Stimulated activated CD8-positive, alpha-beta memory T cell treated with anti-CD3 and anti-CD28 coated beads, Interleukin-15, amount 100 ng/mL, for 1 hour (primary cell): ENCODE data around the gene USH2A.
"Not testable (repeated sequence)": the region's sequence is repeated elsewhere in the genome, so short reads cannot be mapped to it uniquely, and the experiment has no call there.

Experiments used
- DNase-seq: peaks from one replicate; pipeline ENCODE4 v3.0.0-alpha.2; 2020; ENCODE audit warnings: low read depth

The USH2A gene

GRCh38 chr1:216045400-216045799 is 377.8 kb downstream of the USH2A start:
- DNase-seq: no peak

GRCh38 chr1:216044538-216044937 is 378.7 kb downstream of the USH2A start:
- DNase-seq: no peak

DNA sequence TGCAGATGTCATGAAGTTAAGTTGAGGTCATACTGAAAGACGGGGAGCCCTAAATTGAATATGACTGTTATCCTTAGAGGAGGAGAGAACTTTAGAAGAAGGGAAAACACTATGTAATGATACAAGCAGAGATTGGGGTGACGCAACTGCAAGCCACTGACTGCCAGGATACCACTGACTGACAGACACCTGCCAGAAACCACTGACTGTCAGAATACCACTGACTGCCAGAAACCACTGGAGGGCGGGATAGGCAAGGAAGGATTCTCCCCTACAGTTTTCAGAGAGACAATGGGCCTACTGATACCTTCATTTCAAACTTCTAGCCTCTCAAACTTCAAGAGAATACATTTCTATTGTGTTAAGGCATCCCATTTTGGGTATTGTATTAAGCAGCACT is 388.7 kb downstream of the USH2A start:
- no peak for DNase-seq

GRCh38 chr1:216032961-216033614 is 390.2 kb downstream of the USH2A start:
- no peak for DNase-seq

- no peak for DNase-seq
These were observed 391.0 kb downstream of the USH2A start for GRCh38 chr1:216032284-216032683.

GRCh38 chr1:216028631-216029030 is 394.6 kb downstream of the USH2A start:
- no peak for DNase-seq

DNA sequence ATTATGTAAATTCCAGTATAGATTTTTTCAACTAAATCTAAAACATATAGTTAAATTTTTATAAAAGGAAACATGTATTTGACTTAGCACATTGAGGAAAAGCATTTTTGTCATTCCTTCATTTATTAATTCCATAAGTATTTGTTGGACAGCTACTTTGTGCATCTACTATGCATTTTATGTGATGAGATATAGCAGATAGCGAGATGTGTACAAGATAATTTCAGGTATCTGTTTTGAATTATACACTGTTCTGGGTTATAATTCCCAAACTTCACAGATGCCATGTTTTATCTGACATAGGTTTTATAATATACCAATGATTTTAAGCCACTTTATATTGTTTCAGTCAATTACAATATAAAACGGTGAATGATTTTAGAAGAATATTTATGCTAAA is 398.7 kb downstream of the USH2A start:
- no peak for DNase-seq

DNA sequence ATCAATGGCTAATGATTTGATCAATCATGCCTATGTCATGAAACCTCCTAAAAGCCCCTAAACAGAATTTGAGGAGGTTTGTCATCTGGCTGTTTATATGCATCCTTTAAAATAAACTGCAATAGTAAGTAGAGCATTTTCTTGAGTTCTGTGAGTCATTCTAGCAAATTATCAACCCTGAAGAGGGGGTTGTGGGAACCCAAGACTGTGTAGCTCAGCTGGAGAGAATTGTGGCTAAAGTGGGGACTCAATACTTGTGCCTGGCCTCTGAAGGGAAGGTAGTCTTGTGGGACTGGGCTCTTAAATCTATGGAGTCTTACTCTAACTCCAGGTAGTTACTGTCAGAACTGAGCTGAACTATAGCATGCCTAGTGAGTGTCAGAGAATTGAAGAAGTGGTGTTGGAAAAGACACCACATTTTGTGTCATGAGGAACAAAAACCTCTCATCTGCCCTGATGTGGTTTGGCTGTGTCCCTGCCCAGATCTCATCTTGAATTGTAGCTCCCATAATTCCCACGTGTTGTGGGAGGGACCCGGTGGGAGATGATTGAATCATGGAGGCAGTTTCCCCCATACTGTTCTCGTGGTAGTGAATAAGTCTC is 402.4 kb downstream of the USH2A start:
- no peak for DNase-seq

DNA sequence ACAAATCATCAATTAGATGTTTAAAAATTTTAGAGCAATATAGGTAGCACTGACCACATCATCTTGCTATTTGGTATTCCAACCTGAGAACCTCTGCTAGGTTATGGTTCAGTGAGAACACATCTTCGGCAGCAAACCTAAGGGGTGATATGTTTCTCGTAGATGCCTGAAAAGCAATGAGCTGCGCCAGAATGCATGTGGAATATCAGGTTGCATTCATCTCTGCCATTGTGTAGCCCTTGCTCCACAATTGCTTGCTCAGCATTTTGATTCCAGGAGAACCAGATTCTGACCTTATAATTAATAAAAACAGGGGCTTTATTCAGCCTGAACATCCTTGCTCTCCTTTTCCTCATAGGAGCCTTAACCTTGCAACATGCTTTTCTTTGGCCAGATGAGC is 408.1 kb downstream of the USH2A start:
- no peak for DNase-seq

DNA sequence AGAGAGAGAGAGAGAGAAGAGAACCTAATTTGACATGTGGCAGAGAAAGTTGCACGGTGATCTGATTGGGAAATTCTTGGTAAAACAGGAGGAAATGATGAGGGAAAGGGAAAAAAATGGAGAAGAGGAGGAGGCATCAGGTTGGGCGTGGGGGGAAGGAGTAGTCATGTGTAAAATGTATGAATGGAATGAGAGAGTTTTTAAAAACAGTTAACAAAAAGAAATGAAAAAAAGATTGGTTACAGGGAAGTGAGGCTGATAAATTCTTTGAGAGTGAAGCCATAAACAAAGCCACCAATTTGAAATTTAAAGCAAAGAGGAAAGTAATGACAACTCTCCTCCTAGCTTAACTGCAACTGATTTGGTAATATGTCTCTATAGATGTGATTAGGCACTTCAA is 409.2 kb downstream of the USH2A start:
- no peak for DNase-seq

DNA sequence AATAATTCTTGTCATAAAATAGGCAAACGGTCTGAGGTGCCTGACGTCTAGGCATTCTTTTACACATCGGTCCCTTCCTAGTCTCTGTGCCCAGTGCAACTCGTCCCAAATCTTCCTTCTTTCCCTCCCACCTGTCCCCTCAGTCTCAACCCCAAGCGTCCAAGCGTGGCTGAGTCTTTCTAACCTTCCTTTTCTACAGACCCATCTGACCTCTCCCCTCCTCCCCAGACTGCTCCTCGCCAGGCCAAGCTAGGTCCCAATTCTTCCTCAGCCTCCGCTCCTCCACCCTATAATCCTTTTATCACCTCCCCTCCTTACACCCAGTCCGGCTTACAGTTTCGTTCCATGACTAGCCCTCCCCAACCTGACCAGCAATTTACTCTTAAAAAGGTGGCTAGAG is 413.8 kb downstream of the USH2A start:
- not testable (repeated sequence) for DNase-seq

GRCh38 chr1:216005916-216006315 is 417.3 kb downstream of the USH2A start:
- no peak for DNase-seq

DNA sequence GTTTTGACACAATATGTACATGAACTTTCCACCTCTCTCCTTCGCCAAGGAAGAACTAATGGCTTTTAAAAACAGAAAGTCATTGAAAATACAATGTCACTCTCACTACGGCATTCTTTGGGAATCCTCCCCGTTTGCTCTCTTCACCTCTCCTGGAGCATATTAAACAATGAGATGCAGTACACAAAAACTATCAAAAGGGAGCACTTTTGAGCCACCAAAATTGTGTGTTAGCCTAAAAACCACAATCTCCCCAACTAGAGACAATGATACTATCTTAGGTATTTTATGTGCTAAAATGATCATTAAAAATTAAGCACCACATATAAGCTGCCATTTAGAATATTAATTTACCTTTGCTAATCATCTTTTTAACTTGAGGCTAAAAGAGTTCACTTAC is 430.6 kb downstream of the USH2A start:
- no peak for DNase-seq

GRCh38 chr1:215987092-215987875 is 436.0 kb downstream of the USH2A start:
- DNase-seq: no peak

- DNase-seq: no peak
These were observed 436.8 kb downstream of the USH2A start for GRCh38 chr1:215986401-215986800.

- DNase-seq: no peak
These were observed 439.6 kb downstream of the USH2A start for GRCh38 chr1:215983680-215984079.

- DNase-seq: no peak
These were observed 451.3 kb downstream of the USH2A start for GRCh38 chr1:215971793-215972441.

- DNase-seq: no peak
These were observed 452.8 kb downstream of the USH2A start for GRCh38 chr1:215970406-215970805.

- no peak for DNase-seq
These were observed 459.6 kb downstream of the USH2A start for GRCh38 chr1:215963621-215964020.

GRCh38 chr1:215963040-215963439 is 460.2 kb downstream of the USH2A start:
- no peak for DNase-seq

DNA sequence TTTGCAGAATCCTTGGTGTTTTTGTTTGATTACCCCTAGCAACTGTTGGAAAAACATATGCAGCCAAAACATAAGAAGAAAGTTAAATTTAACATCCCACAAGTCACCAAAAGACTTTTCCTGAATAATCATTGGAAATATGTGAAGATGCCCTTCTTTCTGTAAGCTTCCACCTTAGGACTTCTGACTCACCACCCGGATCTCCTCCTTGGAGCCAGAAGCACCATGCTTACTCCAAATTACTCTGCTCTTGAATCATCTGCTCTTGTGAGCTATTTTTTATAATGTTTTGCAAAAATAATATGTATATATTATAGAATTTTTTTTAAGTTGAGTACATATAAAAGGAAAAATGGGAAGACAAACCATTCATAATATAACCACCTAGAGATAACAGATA is 464.4 kb downstream of the USH2A start:
- no peak for DNase-seq

GRCh38 chr1:215957663-215958062 is 465.6 kb downstream of the USH2A start:
- no peak for DNase-seq

GRCh38 chr1:215932558-215932957 is 490.7 kb downstream of the USH2A start:
- DNase-seq: no peak
